AG09319 (cell line): Measurements from ENCODE around the gene WAPL.

ENCODE experiments used
- DNase-seq: peaks from one replicate; pipeline ENCODE4 v3.0.0-alpha.2; 2010; ENCODE audit warnings: low read depth; ENCODE audit errors: extremely low read depth
- CTCF ChIP-seq: IDR thresholded peaks from 2 replicates; pipeline ENCODE4 v1.5.1; 2011; ENCODE audit warnings: low read depth, mild to moderate bottlenecking, inconsistent platforms, low read length, moderate library complexity

WAPL gene

GRCh38 chr10:86500846-86501245 lies 20.7 kb downstream of the WAPL start:
- no peak for DNase-seq
- no peak for TF ChIP-seq CTCF

GRCh38 chr10:86498598-86498997 lies 23.0 kb downstream of the WAPL start:
- DNase-seq, result no peak
- no peak for TF ChIP-seq CTCF

- TF ChIP-seq CTCF, result no peak
- DNase-seq, result no peak
Measured at GRCh38 chr10:86497621-86498020, 24.0 kb downstream of the WAPL start.

GRCh38 chr10:86489960-86490612 lies 31.5 kb downstream of the WAPL start:
- no peak for DNase-seq
- no peak for TF ChIP-seq CTCF

- TF ChIP-seq CTCF, result no peak
- no peak for DNase-seq
Measured at GRCh38 chr10:86489071-86489810, 32.4 kb downstream of the WAPL start.

GRCh38 chr10:86486856-86487255 lies 34.7 kb downstream of the WAPL start:
- no peak for TF ChIP-seq CTCF
- DNase-seq, result no peak

- DNase-seq, result no peak
- no peak for TF ChIP-seq CTCF
Measured at GRCh38 chr10:86483664-86484063, 37.9 kb downstream of the WAPL start.
